Stimulated activated CD4-positive, alpha-beta T cell treated with anti-CD3 and anti-CD28 coated beads, Interleukin-1b, Interleukin-23, amount 100 ng/mL, for 24 hours (primary cell): ENCODE data around the gene SHROOM1.

Experiments
- DNase-seq, 4 experiments: peaks; one replicate each; pipeline ENCODE4 v3.0.0-alpha.2; 2020; ENCODE audit warnings: low read depth in 4 of 4, low spot score in 1 of 4

Gene SHROOM1

DNA sequence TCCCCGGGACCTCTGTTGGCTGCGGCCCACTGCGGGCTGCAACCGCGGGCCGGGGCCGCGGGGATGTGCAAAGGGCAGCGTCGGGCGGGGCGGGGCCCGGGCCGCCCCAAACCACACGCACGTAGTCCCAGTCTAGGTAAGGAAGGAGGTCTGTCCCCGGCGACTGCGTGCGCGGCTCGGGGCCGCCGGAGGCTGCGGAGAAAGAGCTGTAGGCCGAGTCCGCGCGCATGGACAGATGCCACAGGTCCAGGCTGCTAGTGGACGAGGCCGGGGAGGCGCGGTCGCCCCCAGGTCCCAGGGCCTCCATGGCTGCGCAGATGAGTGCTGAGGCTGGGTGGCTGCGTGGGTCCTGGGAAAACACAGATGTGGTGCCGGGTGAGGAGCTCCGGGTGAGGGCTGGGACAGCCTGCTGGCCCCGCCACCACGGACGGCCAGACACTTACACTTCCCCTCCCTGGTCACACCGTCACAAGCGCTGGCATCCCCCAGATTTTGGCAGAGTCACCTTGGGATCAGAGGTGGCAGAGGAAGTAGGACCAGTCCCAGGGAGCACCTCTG, 4.5 kb downstream of the SHROOM1 start:
- no peak for DNase-seq

GRCh38 chr5:132825033-132825833, 5.2 kb downstream of the SHROOM1 start:
- DNase-seq = no peak

DNA sequence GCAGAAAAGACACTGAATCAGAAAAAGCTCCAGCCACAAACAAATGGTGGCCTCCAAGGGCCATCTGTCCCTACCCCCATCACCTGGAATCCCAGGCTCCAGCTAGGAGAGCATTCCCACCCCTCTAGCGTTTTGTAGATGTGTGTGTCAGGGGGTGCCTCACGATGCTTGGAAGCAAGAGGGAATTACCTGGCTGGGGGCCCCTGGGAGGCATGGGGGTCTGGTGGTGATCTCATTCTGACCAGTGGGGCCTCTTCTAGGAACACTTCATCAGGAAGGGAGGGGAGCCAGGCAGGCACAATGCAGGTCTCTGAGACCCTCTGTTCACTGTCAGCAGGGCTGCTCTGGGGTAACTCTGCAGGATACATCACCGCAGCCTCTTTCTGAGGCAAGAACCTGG, 6.0 kb downstream of the SHROOM1 start:
- DNase-seq = no peak

GRCh38 chr5:132823481-132824050, 6.9 kb downstream of the SHROOM1 start:
- DNase-seq = no peak

DNA sequence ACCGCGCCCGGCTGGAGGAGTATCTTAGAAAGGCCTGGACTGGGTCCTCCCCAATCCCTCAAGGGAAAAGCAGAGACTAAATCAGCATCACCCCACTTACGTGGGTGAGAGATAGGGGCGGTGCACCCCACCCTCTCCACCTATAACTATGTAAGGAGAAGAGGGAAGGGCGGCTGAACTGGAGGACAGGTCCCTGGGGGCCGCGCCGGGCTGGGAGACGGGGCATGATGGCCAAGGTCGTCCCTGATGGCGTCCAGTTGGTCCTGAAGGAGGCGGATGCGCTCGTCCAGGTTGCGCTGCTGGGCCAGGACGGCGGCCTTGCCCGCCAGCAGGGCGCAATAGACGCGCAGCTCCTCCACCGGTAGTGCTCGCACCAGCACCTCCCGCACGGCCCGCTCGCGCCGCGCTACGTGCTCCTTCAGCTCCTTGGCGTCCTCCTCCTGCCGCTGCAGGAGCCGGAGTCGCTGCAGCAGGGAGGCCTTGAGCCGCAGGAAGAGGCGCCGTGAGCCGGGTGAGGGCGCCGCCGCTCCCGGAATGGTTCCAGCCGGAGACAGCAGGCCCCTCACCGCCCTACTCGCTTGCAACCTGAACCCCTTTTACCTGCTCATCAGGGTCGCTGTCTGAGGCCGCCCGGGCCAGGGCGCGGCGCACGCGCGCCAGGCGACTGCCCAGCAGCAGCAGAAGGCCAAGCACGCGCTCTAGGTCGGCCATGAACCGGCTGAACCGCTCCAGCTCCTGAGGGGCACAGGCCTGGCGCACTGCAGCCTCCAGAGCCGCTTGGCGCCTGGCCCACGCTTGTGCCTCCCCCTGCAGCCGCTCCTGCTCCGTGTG, 7.6 kb downstream of the SHROOM1 start:
- DNase-seq = no peak

DNA sequence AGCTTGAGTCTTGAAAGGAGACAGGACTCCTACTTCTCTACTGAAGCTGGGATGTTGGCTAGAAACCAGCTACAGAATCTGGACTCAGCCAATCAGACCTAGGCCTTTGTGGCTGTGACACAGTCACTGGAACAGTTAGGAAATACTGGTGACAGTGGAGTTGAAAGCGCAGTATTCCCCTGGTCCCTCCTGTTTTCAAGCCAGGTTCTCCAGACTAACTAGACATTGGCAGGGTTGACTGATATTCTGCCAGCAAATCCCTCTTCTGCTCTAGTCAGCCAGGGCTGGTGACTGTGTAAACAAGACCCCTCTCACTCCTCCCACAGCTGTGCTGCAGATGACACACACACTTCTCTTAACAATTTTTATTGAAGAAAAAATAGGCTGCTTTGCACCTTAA, 8.7 kb downstream of the SHROOM1 start:
- no peak for DNase-seq

- no peak for DNase-seq
Observed at GRCh38 chr5:132821350-132821749, 9.1 kb downstream of the SHROOM1 start.

DNA sequence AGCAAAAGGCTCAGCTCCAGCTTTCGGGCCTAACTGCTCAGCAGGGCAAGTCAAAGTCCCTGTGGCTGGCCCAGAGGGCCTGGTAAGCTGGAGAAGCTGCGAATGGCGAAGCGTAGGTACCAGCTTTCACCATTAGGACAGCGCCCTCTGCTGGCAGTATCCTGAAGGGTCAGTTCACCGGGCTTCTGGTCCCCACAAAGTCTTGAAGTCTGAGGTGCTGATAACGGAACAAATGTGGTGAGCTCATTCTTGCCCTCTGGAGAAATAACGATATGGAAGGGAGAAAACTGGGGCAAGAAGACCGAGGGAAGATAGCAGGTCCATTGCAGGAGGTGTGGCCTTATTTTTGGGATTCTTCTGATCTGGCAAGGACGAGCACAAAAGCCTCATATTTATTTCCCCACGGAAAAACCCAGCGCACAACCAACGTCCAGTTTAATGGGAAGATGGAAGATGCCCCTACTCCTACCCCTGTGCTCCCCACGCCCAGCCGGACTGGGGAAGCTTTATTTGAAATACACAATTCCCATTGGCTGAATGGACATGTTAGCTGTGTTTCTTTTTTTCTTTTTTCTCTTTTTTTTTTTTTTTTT, 10.2 kb downstream of the SHROOM1 start:
- DNase-seq = peak; percentile 83 to 91 (median 87)

GRCh38 chr5:132819468-132819867, 11.0 kb downstream of the SHROOM1 start:
- no peak for DNase-seq

GRCh38 chr5:132817011-132817410, 13.4 kb downstream of the SHROOM1 start:
- no peak for DNase-seq

- no peak for DNase-seq
Observed at GRCh38 chr5:132816554-132816953, 13.9 kb downstream of the SHROOM1 start.

GRCh38 chr5:132816083-132816482, 14.4 kb downstream of the SHROOM1 start:
- no peak for DNase-seq

- no peak for DNase-seq
Observed at GRCh38 chr5:132815454-132815853, 15.0 kb downstream of the SHROOM1 start.

DNA sequence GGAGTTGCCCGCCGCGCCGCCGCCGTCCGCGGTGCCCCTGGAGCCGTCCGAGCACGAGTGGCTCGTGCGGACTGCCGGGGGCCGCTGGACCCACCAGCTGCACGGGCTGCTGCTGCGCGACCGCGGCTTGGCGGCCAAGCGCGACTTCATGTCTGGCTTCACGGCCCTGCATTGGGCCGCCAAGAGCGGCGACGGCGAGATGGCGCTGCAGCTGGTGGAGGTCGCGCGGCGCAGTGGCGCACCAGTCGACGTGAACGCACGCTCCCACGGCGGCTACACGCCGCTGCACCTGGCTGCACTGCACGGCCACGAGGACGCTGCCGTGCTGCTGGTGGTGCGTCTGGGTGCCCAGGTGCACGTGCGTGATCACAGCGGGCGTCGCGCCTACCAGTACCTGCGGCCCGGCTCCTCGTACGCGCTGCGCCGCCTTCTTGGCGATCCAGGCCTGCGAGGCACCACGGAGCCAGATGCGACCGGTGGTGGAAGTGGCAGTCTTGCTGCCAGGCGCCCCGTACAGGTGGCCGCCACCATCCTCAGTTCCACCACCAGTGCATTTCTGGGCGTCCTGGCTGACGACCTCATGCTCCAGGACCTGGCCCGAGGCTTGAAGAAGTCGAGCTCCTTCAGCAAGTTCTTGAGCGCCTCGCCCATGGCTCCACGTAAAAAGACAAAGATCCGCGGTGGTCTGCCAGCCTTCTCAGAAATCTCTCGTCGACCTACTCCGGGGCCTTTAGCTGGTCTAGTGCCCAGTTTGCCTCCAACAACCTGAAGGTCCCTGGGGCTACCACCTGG, 15.7 kb downstream of the SHROOM1 start:
- no peak for DNase-seq

GRCh38 chr5:132813599-132814502, 16.6 kb downstream of the SHROOM1 start:
- no peak for DNase-seq

GRCh38 chr5:132812781-132813598, 17.5 kb downstream of the SHROOM1 start, which contains the start of gene SOWAHA:
TSS of gene SOWAHA (plus strand) at chr5:132813302. CDS start at chr5:132813622, 320 bp downstream.
- DNase-seq = no peak

DNA sequence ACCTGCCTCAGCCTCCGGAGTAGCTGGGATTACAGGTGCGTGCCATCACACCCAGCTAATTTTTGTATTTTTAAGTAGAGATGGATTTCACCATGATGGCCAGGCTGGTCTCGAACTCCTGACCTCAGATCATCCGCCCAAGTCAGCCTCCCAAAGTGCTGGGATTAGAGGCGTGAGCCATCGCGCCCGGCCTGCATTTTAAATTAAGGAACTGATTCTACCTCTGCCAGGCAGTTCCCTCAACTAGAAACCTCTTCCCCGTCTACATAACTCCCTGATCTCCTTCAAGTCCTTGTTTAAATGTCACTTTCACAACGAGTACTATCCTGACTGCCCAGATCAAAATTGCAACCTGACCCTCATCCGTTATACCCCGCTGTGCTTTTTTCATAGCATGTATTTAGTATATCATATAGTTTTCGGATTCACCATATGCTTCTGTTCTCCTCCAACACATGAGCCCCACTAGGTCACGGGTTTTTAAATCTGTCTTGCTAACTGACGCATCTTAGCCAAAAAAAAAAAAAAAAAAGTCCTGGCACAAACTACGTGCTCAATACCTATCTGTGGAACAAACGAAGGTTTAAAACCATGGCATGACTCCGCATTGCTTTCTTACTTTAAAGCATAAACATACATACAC, 18.2 kb downstream of the SHROOM1 start:
- DNase-seq = no peak

DNA sequence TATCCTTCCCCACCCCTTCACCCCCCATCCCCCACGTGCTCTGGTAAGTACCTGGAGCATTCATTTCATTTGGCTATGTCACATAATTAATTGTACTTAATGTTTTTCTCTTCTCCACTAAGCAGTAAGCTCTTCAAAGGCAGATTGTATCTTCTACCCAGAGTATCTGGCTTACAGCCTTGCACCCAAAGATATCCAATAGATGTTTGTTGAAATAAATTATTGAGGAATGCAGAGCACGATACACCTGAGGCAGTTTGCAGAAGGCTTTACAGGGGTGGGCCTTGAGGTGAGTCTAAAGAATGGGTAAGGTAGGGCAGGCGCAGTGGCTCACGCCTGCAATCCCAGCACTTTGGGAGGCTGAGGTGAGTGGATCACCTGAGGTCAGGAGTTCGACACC, 19.8 kb downstream of the SHROOM1 start:
- DNase-seq = no peak
